HepG2 (cell line): ENCODE results near the gene GOLGA8Q. TPM values are rescaled to one million over a fixed set of nuclear protein-coding genes. Genes with fewer than 3 reads are reported as not detected.
"Not testable (repeated sequence)": the region's sequence is repeated elsewhere in the genome, so short reads cannot be mapped to it uniquely, and the experiment has no call there.

ENCODE experiments used
- ATAC-seq: fragments of 200-7000 bp; cut with Tn5 transposase; 3 replicates; pipeline ENCODE4 v1.9.1; 2020; ENCODE audit warnings: mild to moderate bottlenecking, moderate library complexity
- Bru-seq: library from RNA; stranded (reverse); fragments of 400-500 nt; gene quantifications from one replicate; lab custom pipeline; 2021; lab: Mats Ljungman, UMichigan
- BruChase-seq, 2 experiments: library from RNA; stranded (reverse); fragments of 400-500 nt; gene quantifications; one replicate each; lab custom pipeline; 2021; lab: Mats Ljungman, UMichigan
- BruUV-seq: library from RNA; stranded (reverse); fragments of 400-500 nt; replicated peaks from 2 replicates; lab custom pipeline; 2021; lab: Mats Ljungman, UMichigan
- CTCF ChIA-PET: fragments of 300-600 bp; formaldehyde crosslinking; extraction: SDS; loops from one replicate; lab custom pipeline; 2021; ENCODE audit warnings: low total read pairs, inconsistent platforms, low intra/inter-chr PET ratio; lab: Yijun Ruan, JAX
- POLR2A ChIA-PET: fragments of 350-600 bp; sonication (Branson Sonifier 250); formaldehyde crosslinking; loops from one replicate; lab custom pipeline; 2020; ENCODE audit warnings: antibody characterized with exemption, inconsistent platforms; lab: Yijun Ruan, JAX
- DNase-seq: peaks from one replicate; pipeline ENCODE4 v3.0.0-alpha.2; 2015; ENCODE audit warnings: low spot score
- FAIRE-seq: peaks from 3 replicates; lab custom pipeline; 2011; peaks lifted over from hg19 to GRCh38; lab: Jason Lieb, UNC
- H2AFZ ChIP-seq: one replicate; pipeline ENCODE4 v1.6.1; 2011; ENCODE audit warnings: low read length, inconsistent platforms
- H3K27ac ChIP-seq: fragments of 300-600 bp; 3 replicates; pipeline ENCODE4 v1.8.0; 2011; ENCODE audit warnings: mixed run types, mild to moderate bottlenecking, mixed read lengths, low read length, inconsistent platforms; ENCODE audit not compliant: insufficient read depth; ENCODE audit errors: extremely low read length
- H3K27me3 ChIP-seq, 2 experiments: fragments of 200-600 bp in 1 of 2; 2 replicates in 1 of 2; 3 replicates in 1 of 2; pipeline versions ENCODE4 v1.6.0 to v1.8.0; 2011; ENCODE audit warnings: low read length in 2 of 2, mild to moderate bottlenecking in 2 of 2, moderate library complexity in 2 of 2, inconsistent platforms in 1 of 2; ENCODE audit not compliant: insufficient read depth in 2 of 2, control insufficient read depth in 1 of 2
- H3K36me3 ChIP-seq, 2 experiments: fragments of 200-600 bp in 1 of 2; replicated peaks in 1 of 2; 2 replicates in 1 of 2; 3 replicates in 1 of 2; pipeline versions ENCODE4 v1.5.1 to v1.8.0; 2011; ENCODE audit warnings: low read length in 2 of 2, inconsistent platforms in 1 of 2; ENCODE audit not compliant: insufficient read depth in 2 of 2, control insufficient read depth in 1 of 2
- H3K4me1 ChIP-seq: 2 replicates; pipeline ENCODE4 v1.5.1; 2012; ENCODE audit warnings: low read length, inconsistent platforms; ENCODE audit not compliant: insufficient read depth
- H3K4me2 ChIP-seq: 2 replicates; pipeline ENCODE4 v1.6.0; 2011; ENCODE audit warnings: low read depth, low read length, inconsistent platforms
- H3K4me3 ChIP-seq, 3 experiments: fragments of 200-600 bp in 1 of 3; sonication (generic), shearing (Covaris generic) in 1 of 3; replicated peaks in 1 of 3; 2 replicates each; pipeline ENCODE4 v1.5.1; 2011 to 2016; ENCODE audit warnings: low read length in 3 of 3, inconsistent platforms in 2 of 3, low read depth in 2 of 3, mild to moderate bottlenecking in 2 of 3, control low read depth in 1 of 3, mixed read lengths in 1 of 3; ENCODE audit not compliant: insufficient read depth in 1 of 3
- H3K79me2 ChIP-seq: one replicate; pipeline ENCODE4 v1.6.1; 2011; ENCODE audit warnings: low read length, inconsistent platforms; ENCODE audit not compliant: insufficient read depth
- H3K9ac ChIP-seq: 2 replicates; pipeline ENCODE4 v1.6.0; 2011; ENCODE audit warnings: mild to moderate bottlenecking, low read depth, low read length, inconsistent platforms; ENCODE audit not compliant: insufficient read depth
- H3K9me3 ChIP-seq: 2 replicates; pipeline ENCODE4 v1.5.1; 2012; ENCODE audit warnings: mild to moderate bottlenecking, low read length
- H4K20me1 ChIP-seq: 2 replicates; pipeline ENCODE4 v1.6.0; 2011; ENCODE audit warnings: inconsistent platforms, mild to moderate bottlenecking, low read length, moderate library complexity; ENCODE audit not compliant: insufficient read depth
- WGBS: methylation state at CpG from one replicate; pipeline ENCODE4 v1.1.6; 2017; ENCODE audit warnings: low lambda C conversion rate; 5-methylcytosine and 5-hydroxymethylcytosine counted together
- in situ Hi-C: cut with HindIII; loops from 2 replicates; pipeline ENCODE4 v1.10.0; 2017; ENCODE audit warnings: low pct_unique_long_range_greater_than_20kb; ENCODE audit not compliant: extremely low pct_ligation_motif_present
- intact Hi-C: fragments of 100-400 bp; cut with micrococcal nuclease; formaldehyde crosslinking; loops from one replicate; pipeline ENCODE4 v1.10.0; 2022; ENCODE audit not compliant: unreplicated experiment
- long read RNA-seq, 2 experiments: library from RNA in 1 of 2; library from polyadenylated mRNA in 1 of 2; stranded (forward) in 1 of 2; unstranded in 1 of 2; transcript quantifications; one replicate each; pipeline ENCODE4 v2.0.0, GENCODE V29; 2019 to 2022
- polyA minus RNA-seq, 3 experiments: library from RNA; depleted of rRNA, polyadenylated mRNA; stranded (reverse); fragments of >200 nt; gene quantifications; 2 replicates each; pipeline ENCODE4 v1.2.3, GENCODE V29; 2011; ENCODE audit warnings: low replicate concordance in 1 of 3
- polyA plus RNA-seq, 8 experiments: library from polyadenylated mRNA; depleted of rRNA in 3 of 8; stranded (reverse) in 7 of 8; unstranded in 1 of 8; fragments of >200 nt; fragmentation: Illumina TruSeq in 4 of 8; extraction: Trizol in 4 of 8; gene quantifications; 2 replicates each; pipeline versions ENCODE4 v1.2.1 to v1.2.3, GENCODE V29; 2011 to 2016; ENCODE audit warnings: low read depth in 4 of 8, missing spikeins in 1 of 8, mixed read lengths in 1 of 8; ENCODE audit not compliant: insufficient read depth in 1 of 8
- total RNA-seq, 5 experiments: library from RNA; depleted of rRNA; stranded (reverse); fragments of >200 nt; fragmentation: Illumina TruSeq; extraction: Trizol; gene quantifications; 2 replicates each; pipeline ENCODE4 v1.2.3, GENCODE V29; 2016; ENCODE audit warnings: low read depth in 1 of 5

Gene GOLGA8Q
- total RNA-seq (2016; rRNA removed; fragmentation: Illumina TruSeq; extraction: Trizol): not detected in 2 replicates
- total RNA-seq (2016; cell fraction: cytosol; rRNA removed; fragmentation: Illumina TruSeq; extraction: Trizol; ENCODE audit: low read depth): not detected in 2 replicates
- total RNA-seq (2016; cell fraction: insoluble cytoplasmic fraction; rRNA removed; fragmentation: Illumina TruSeq; extraction: Trizol): not detected in 2 replicates
- total RNA-seq (2016; cell fraction: membrane; rRNA removed; fragmentation: Illumina TruSeq; extraction: Trizol): not detected in 2 replicates
- total RNA-seq (2016; cell fraction: nucleus; rRNA removed; fragmentation: Illumina TruSeq; extraction: Trizol): not detected in 2 replicates
- polyA plus RNA-seq (2011; rRNA removed): 0.09 and 0.22 TPM in 2 replicates
- not detected in 2 replicates for polyA plus RNA-seq (2011; cell fraction: cytosol; rRNA removed)
- 0.92 TPM in 1 of 2 replicates, not detected in the other for polyA plus RNA-seq (2011; cell fraction: nucleus; rRNA removed)
- polyA plus RNA-seq (2012): not detected in 2 replicates
- polyA plus RNA-seq (2016; cell fraction: cytosol; fragmentation: Illumina TruSeq; extraction: Trizol; ENCODE audit: low read depth): not detected in 2 replicates
- not detected in 2 replicates for polyA plus RNA-seq (2016; cell fraction: insoluble cytoplasmic fraction; fragmentation: Illumina TruSeq; extraction: Trizol; ENCODE audit: low read depth)
- polyA plus RNA-seq (2016; cell fraction: membrane; fragmentation: Illumina TruSeq; extraction: Trizol; ENCODE audit: low read depth): not detected in 2 replicates
- polyA plus RNA-seq (2016; cell fraction: nucleus; fragmentation: Illumina TruSeq; extraction: Trizol; ENCODE audit: insufficient read depth, low read depth): 0.60 TPM in 1 of 2 replicates, not detected in the other
- not detected in 2 replicates for polyA minus RNA-seq (2011; rRNA and poly(A)+ RNA removed; ENCODE audit: low replicate concordance)
- polyA minus RNA-seq (2011; cell fraction: cytosol; rRNA and poly(A)+ RNA removed): not detected in 2 replicates
- 1.0 TPM in 1 of 2 replicates, not detected in the other for polyA minus RNA-seq (2011; cell fraction: nucleus; rRNA and poly(A)+ RNA removed)
- percentile 12 among the genes with signal in this experiment for Bru-seq, nascent RNA
- BruChase-seq, experiment 1, labeled RNA remaining after a 6-hour chase: percentile 20 among the genes with signal in this experiment
- BruChase-seq, experiment 2, labeled RNA remaining after a 2-hour chase: percentile 14 among the genes with signal in this experiment
- long read RNA-seq, experiment 1: 0 reads
- long read RNA-seq, experiment 2: 0 reads

- FAIRE-seq, H2AFZ ChIP-seq, H3K9me3 ChIP-seq, H3K36me3 ChIP-seq, DNase-seq, ATAC-seq, intact Hi-C loops, H3K27ac ChIP-seq, H3K4me3 ChIP-seq, H3K27me3 ChIP-seq, CTCF ChIA-PET, H4K20me1 ChIP-seq, H3K4me1 ChIP-seq, H3K4me2 ChIP-seq, POLR2A ChIA-PET, BruUV-seq, H3K79me2 ChIP-seq, H3K9ac ChIP-seq, in situ Hi-C loops: not testable (repeated sequence)
- no CpG with 5 or more reads among the region's 9 CpGs for WGBS
Observed at GRCh38 chr15:30551750-30552149, at the start of gene GOLGA8Q. Gene GOLGA8Q, plus strand, starts transcription at chr15:30552050. Its CDS starts 28 bp downstream, at chr15:30552078.

- H3K4me1 ChIP-seq, H2AFZ ChIP-seq, H3K9me3 ChIP-seq, DNase-seq, ATAC-seq, intact Hi-C loops, H3K9ac ChIP-seq, H3K4me2 ChIP-seq, H3K79me2 ChIP-seq, in situ Hi-C loops, H3K27ac ChIP-seq, POLR2A ChIA-PET, CTCF ChIA-PET, H3K27me3 ChIP-seq, H3K36me3 ChIP-seq, H4K20me1 ChIP-seq, H3K4me3 ChIP-seq, FAIRE-seq, BruUV-seq: not testable (repeated sequence)
- 85% methylated on average over 4 of the region's 11 CpGs for WGBS
Observed at GRCh38 chr15:30502904-30503781, 48.7 kb upstream of the GOLGA8Q start.

GRCh38 chr15:30504162-30504843, 47.5 kb upstream of the GOLGA8Q start:
- H3K36me3 ChIP-seq, in situ Hi-C loops, FAIRE-seq, DNase-seq, H2AFZ ChIP-seq, H3K4me2 ChIP-seq, ATAC-seq, H3K27me3 ChIP-seq, H4K20me1 ChIP-seq, H3K27ac ChIP-seq, H3K79me2 ChIP-seq, BruUV-seq, intact Hi-C loops, H3K4me3 ChIP-seq, H3K9me3 ChIP-seq, H3K4me1 ChIP-seq, H3K9ac ChIP-seq, CTCF ChIA-PET, POLR2A ChIA-PET: not testable (repeated sequence)
- no CpG with 5 or more reads among the region's 5 CpGs for WGBS
